Cerebellar cortex (tissue), 1 donor: Measurements from ENCODE around the gene SRBD1.
A peak's percentile ranks its signal among the peaks of the same experiment; 100 is the strongest.

Experiments
- DNase-seq: peaks from one replicate; pipeline ENCODE4 v3.0.0-alpha.2; 2015; ENCODE audit warnings: low spot score

The SRBD1 gene

DNA sequence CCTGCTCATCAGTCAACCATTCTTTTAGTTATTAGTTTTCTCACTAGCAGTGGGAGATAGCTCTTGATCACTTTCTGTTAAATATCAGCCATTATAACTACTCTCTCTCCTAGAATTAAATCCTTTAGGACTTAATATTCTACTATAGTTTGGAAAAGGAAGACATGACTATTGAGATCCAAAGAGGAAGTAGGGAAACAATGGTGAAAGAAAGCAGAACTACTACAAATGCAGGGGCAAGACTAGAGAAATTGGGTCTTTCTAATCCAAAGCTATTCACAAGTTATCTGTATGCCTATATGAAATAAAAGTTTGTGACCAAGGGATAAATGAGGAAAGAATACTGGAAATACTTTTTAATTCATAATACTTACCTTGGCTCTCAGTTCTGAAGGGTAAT is 65.1 kb downstream of the SRBD1 start:
- DNase-seq, result no peak

DNA sequence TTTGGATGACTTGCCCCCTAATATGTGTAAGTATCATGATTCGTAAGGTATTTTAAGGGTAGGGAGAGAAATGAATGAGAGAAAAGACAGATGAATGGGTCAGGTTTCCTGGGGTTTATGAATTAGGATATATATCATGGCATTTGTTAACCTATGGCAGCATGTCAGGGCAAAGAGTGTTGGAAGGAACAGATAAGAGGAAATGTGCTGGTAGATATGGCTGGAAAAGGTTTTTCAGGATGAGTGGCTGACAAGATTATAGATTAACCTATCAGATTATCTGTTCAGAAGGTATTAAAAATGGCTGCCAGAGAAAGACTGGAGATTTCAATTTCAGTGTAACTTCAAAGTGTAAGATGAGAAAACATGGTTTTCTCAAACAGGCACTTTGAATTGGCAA is 67.8 kb downstream of the SRBD1 start:
- no peak for DNase-seq

DNA sequence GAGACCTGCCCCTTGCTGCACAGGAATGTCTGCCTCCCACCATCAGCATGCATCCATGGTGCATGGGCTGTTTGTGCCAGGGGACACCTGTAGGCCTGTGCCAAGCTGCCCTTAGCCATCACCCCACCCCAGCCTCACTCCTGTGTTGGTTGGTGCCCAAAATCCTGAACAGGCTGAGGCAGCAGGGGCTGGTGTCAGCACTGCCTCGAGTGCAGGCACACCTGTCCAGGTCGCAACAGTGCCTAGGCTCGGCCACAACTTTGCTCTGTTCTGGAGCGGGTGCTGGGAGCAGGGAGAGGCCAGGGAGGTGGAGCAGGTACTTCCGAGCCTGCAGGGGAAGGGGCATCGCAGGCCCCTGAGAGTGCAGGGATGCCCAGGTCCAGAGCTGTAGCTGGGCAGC is 69.1 kb downstream of the SRBD1 start:
- no peak for DNase-seq

DNA sequence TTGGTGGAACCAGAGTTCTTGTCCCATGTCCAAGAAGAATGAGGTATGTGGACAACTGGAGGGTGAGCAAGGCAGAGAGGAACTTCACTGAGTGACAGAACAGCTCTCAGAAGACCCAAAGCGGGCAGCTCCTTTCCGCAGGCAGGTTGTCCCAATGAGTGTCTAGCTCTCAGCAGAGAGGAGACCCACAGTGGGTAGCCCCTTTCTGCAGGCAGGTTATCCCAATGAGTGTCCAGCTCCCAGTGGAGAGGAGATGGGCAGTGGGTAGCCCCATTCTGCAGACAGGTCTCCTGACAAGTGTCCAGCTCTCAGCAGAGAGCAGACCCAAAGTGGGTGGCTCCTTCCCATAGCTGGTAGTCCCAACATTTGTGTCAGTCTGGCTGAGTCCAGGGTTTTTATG is 69.6 kb downstream of the SRBD1 start:
- no peak for DNase-seq

DNA sequence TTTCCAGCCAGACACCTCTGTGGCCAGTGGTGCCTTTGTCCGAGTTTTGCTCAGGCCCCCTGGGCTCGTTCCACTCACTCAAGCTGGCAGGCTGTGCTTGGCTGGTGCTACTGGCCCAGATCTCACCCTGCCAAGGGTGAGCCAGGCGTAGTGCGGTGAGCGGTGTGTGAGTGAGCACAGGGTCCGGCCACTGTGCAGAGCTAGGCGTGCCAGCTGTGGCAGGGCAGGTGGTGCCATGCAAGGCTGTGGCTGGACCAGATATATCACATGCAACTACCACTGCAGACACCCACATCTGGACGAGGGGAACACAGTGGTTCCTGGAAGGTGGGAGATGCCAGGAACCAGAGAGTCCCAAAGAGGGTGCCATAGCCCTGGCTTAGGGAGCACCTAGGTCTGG is 70.1 kb downstream of the SRBD1 start:
- no peak for DNase-seq

DNA sequence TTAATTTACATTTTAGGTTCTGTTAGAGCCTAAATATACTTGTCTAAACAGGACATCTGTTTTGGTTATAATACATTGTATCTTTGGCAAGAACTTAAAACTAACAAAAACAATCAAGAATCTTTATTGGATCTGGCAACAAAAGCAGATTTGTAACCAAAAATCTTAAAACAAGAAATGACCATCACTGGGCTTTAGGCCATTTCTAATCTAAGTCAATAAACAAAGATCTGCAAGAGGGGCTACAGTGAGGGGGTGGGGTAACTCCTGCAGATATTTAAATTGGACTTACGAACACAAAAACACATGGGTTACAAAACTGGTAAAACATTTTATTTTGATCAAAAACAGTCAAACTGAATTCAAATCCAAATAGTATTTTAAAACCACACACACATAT is 77.3 kb downstream of the SRBD1 start:
- no peak for DNase-seq

DNA sequence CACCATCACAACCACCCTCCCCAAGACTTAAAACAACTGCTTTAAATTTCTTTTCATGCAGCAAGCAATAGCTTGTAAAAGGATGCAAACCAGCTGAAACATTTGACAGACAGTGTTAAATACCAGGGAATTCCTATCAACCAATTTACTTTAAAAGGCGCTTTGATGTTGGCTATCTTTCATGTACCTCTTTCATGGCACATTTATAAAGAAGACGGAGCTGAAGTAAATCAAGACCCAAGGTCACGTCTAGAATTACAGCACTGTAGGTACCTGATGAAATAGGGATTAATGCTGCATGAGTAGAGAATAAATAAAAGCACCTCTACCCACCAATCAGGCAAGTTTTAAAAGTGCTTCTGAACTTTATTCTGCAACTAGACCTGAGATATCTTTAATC is 78.9 kb downstream of the SRBD1 start:
- DNase-seq, result no peak

DNA sequence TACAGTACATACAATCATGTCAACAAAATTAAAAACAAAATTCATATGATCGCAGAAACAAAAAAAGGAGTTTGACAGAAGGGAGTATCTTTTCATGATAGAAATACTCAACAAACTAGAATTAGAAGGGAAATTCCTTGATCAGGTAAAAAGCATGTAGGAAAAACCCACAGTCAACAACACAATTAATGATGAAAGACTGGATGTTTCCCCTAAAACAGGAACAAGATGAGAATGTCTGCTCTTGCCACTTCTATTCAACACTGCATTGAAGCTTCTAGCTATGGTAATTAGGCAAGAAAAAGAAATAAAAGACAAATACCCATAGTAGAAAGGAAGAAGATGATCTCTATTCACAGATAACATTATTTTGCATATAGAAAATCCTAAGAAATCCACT is 87.1 kb downstream of the SRBD1 start:
- no peak for DNase-seq

DNA sequence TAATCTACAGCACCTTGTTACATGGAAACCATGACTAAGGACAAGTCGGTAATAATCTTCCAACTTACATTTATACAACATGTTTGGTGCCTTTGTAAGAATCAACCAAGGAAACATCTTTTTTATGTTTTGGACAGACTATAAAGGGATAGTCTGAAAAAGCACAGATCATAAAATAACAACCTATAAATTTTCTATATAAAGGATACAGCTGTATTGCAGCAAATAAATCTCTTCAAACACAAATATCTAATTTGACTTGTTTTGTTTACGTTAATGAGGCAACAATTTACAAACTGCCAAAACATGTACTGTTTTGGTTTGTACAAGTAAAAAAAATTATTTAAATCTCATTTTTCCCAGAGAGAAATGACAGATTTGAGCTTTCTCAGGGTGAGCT is 92.5 kb downstream of the SRBD1 start:
- no peak for DNase-seq

DNA sequence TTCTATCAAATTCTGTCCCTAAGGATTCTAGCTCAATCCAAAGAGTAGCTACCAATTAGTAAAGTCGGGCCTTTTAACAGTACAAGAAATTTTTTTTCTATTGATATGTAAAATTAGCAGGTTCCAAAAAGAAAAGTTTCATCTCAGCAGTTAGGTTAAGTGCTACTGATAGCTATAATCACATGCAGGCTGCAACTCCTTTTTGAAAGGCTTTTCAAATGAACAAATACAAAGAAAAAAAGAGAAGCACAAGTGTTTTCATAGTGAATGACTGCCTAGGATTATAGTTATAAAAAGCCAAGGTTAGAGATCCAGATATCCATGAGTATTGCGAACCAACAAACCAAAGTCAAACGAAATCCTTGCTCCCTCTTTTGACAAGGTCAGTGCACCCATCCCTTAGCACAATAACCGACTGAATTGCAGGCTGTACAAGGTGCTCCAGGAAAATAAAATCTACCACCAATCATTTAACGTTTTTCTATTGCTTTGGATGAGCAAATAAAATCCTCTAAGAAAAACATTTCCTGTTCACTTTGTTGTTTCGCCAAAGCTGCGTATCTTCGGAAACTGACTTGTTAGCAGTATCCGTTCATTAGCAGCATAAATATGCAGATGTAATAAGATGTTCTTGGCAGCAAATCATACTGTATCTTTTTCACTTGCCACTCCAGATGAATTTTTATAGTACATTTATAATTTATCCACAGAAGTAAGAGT is 100.2 kb downstream of the SRBD1 start:
- no peak for DNase-seq

DNA sequence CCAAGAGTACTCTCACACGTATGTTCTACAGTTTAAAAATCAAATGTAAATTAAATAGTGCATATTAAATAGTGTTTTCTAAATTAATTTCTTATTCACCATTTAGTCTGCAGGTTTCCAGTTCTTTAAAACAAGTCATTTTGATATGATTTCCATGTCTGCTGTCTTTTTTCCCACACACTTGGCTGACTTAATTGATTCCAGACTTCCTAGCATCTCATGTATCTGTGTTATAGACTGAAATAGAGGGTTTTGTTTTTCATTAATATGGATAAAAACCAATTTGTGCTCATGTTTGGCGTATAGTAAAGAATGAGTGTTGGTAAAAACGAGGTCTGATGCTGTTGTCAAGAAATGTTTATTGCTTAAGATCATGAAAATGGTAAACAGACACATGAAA is 104.3 kb downstream of the SRBD1 start:
- DNase-seq, result no peak

DNA sequence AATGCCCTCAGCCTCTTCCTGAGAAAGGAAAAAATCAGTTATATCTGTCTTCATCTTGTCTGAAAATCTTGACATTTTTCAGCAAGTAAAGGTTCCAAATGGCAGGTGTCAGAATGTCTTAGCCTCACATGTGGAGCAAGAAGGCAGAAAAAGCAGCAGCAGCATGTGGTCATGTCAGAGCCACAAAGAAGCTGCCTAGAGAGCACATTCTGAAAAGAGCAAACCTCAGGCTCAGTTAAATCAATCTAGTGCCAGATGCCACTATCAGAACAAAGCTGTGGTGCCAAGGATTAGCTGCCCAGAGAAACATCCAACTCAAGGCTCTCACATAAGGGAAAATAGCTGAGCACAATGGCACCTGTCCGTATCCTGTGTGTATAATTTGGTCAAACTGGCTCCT is 105.9 kb downstream of the SRBD1 start:
- peak; percentile 21 for DNase-seq

DNA sequence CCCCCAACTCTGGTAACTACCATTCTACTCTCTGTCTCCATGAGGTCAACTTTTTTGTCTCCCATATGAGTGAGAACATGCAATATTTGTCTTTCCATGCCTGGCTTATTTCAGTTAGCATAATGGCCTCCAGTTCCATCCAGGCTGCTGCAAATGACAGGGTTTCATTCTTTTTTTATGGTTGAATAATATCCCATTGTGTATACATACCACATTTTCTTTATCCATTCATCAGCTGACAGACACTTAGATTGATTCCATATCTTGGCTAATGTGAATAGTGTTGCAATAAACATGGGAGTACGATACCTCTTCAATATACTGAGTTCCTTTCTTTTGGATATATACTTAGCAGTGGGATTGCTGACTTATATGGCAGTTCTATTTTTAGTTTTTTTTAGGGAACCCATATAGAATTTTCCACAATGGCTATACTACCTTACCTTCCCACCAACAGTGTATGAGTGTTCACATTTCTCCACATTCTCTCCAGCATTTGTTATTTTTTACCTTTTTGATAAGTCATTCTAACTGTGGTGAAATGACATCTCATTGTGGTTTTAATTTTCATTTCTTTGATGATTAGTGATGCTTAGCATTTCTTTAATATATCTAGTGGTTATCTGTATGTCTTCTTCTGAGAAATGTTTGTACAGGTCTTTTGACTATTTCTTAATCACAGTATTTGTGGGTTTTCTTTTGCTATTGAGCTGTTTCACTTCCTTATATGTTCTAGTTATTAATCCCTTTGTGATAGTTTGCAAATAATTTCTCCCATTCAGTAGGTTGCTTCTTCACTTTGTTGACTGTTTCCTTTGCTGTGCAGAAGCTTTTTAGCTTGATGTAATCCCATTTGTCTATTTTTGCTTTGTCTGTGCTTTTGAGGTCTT is 112.2 kb downstream of the SRBD1 start:
- DNase-seq, result no peak

DNA sequence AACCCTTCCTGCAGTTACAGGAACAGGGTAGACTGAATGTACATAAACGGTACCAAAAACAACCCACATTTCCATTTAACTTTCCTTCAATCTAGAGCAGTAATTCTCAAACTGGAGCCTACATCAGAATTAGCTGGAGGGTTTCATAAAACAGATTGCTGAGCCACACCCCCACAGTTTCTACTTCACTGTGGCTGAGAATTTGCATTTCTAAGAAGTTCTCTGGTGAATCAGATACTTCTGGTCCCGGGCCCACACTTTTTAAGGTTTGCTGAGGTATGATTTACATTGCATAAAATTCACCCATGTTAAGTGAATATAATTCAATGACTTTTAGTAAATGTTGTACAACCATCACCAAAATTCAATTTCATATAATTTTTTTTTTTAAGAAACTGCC is 113.7 kb downstream of the SRBD1 start:
- DNase-seq, result no peak

DNA sequence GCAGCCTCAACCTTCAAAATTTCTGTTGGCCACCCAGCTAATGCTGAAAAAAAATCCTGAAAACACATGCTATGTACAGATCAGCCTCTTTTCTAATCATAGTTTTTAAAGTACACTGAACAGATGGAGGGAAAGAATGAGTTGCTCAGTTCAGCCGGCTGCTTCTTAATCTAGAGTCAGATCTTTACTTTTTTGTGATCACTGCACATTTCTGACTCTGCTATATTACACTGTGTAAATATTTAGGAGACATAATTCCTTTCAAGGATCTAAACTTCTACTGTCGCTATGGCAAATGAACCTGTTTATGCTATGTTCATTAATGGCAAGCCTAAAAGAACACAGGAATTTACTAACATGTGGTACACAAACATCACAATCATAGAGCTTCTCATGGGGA is 114.2 kb downstream of the SRBD1 start:
- no peak for DNase-seq

DNA sequence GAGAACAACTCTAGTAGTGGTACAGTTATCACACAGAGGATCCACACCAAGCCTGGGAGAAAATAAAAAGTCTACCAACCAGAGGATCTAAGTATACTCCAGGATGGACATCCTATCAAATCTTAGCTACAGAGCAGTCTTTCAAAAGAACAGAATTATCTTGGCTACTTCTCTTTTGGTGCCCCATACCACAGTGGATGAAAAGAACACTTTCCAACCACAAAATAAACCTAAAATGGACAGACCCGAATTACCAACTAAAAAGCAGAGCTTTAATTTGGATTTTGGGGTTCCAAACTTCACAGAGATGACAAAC is 116.1 kb downstream of the SRBD1 start:
- no peak for DNase-seq

DNA sequence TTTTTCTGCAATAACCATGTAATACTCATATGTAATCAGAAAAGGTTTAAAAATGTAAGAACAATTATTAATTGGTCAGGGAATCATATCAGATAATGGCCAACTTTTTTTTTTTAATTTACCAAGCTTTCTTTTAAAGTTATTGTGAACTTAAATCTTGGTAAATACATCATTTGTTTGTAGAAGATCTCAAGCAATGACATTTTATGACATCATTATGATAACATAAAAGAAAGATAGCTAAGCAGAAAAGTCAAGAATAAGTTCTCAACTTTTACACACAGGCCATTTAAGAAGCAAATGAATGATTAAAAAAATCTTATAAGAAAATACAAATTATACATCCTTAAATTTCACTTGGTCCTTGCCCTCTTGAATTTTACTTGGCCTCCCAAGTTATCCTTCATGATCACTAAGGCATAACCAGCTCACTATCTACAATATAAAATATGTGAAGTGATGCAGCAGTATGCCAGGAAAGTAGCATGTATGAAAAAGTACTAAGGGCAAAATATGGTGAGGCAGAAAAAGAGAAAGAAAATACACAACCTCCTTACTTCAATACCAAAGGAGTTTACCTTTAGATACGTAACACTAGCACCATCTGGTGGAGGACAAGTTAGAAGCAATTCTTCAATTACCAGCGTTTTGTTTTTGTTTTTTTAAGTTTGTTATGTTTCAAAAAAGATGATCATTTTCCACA is 116.6 kb downstream of the SRBD1 start:
- peak; percentile 61 for DNase-seq

DNA sequence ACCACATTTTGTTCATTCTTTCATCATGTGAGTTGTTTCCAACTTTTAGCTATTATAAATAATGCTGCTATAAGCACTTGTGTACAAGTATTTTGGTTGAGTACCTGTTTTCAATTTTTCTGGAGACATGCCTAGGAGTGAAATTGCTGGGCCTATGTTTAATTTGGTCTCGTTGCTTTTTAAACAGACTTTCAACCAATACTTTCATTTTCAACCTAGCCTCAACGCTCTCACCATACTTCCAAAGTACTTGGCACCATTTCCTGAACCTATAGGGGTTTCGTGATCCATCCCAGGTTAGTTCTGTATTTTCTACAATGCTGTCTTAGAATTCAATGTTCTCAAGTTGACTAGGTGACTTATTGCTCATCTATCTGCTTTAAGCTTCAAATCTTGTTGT is 126.1 kb downstream of the SRBD1 start:
- DNase-seq, result no peak

DNA sequence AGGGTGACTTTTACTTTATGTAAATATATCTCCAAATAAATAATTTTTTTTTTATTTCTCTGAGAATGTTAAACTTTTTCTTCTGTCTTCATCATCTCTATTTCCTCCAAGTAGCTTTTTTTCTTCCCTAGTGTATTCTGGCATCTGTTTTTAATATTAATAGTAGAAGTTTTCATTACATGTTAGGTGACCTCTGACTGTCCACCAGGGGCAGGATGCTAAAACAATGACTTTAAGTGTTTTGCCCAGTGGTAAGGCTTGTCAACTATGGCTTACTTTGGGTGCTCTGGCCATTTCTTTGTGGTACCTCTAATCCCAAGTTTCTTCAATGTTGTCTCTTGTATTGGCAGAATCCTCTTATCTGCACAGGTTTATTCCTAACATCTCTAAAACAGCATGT is 127.1 kb downstream of the SRBD1 start:
- DNase-seq, result no peak

DNA sequence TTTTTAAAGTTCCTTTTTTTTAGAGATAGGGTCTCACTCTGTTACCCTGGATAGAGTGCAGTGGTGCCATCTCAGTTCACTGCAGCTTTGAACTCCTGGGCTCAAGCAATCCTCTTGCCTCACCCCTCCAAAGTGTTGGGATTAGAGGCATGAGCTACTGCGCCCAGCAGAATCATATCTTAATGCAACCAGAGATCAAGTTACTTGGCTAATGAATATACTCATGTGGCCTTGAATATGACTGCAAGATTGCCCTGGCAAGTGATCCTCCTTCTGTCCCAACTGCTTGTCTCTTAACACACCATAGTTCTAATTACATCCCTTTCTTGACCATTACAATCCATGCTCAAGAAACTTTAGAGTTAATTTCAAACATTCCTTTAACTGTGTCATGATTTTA is 133.5 kb downstream of the SRBD1 start:
- no peak for DNase-seq

DNA sequence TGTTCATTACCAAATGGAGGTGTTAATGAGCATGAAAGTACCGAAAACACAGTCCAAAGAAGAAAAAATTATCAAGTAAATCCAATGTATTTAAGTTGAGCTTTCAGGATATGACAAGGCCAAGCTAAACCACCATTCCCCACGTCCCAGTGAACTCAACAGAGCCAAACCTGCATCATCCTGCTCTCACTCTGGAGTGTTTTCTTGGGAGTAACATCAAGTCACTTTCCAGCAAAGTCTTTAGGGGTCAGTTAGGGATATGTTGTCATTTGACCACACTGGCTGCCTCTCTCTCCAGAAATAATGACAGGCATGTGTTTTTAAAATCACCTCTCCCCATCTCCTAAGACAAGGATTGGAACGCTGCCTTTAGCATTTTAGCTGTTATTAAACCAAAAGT is 140.5 kb downstream of the SRBD1 start:
- DNase-seq, result no peak

DNA sequence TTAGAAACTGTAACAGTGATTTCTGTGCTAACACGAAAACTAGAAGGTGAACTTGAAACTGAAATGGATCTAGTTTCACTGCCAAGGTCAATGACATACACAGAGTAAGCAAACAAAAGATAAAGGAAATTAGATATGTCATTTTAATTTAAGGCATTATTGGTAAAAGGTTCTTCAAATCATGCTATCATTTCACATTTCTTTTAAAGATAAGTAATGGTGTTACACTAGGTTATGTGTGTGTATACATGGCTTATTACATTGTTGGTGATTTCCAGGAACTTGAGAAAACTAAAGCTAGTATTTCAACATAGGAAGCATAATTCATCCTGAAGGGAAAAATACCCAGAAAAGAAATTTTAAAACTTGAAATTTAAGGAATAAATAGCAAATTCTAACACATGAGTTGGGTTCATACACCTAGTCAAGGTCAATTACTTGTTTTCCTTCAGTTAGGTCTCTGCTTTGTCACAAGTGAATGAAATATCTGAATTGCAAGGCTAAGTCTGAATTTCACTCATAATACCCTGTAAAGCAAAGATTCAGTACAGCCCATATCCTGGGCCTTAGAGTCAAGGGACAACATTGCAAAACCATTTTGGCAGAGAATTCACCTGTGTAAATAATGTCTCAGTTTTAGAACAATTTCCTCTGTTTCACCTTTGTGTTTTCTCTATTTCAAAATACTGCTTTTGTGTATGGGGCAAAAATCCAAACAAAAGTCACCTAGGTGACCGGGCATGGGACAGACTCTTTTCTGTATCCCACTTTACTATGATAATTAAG is 141.6 kb downstream of the SRBD1 start:
- DNase-seq, result no peak
